ENCODE results near the gene CBX2.

CBX2 gene

GRCh38 chr17:79826204-79826680, 48.3 kb downstream of the CBX2 start:
- DNase-seq, result no peak
- H3K27me3 ChIP-seq (ENCODE audit: insufficient read depth, low read length, poor library complexity), result no peaks in the 10 kb centered on the region

GRCh38 chr17:79826841-79827578, 49.1 kb downstream of the CBX2 start:
- DNase-seq, result no peak
- no peaks in the 10 kb centered on the region for H3K9me3 ChIP-seq (ENCODE audit: insufficient read depth, low read length, severe bottlenecking)
- H3K4me3 ChIP-seq (ENCODE audit: low read depth in 1 of 2, low read length in 2 of 2), result no peak overlapping the region
- H3K27ac ChIP-seq (ENCODE audit: low read length), result no peak overlapping the region
- H3K79me2 ChIP-seq (ENCODE audit: insufficient read depth, low read length), result no peaks in the 10 kb centered on the region
- ATAC-seq (ENCODE audit: insufficient read depth, low read depth), result no peak
- H3K27me3 ChIP-seq (ENCODE audit: insufficient read depth, low read length, poor library complexity), result no peaks in the 10 kb centered on the region
- H3K36me3 ChIP-seq (ENCODE audit: insufficient read depth, low read length), result no peaks in the 10 kb centered on the region
- no peak overlapping the region for H3K9ac ChIP-seq (ENCODE audit: low read depth, low read length)
- no peaks in the 10 kb centered on the region for H3K4me1 ChIP-seq (ENCODE audit: insufficient read depth, low read length)
- H3K4me2 ChIP-seq (ENCODE audit: insufficient read depth, low read length), result no peak overlapping the region
- peaks cover 18% of the 10 kb centered on the region for H4K20me1 ChIP-seq (ENCODE audit: insufficient read depth, low read length)
- no peak overlapping the region for H2AFZ ChIP-seq (ENCODE audit: low read depth, low read length)
- no peak for TF ChIP-seq EZH2 (IDR thresholded peaks at IDR 0.05; ENCODE audit: borderline replicate concordance, low read depth, low read length, severe bottlenecking)
- TF ChIP-seq, protein P1, sequence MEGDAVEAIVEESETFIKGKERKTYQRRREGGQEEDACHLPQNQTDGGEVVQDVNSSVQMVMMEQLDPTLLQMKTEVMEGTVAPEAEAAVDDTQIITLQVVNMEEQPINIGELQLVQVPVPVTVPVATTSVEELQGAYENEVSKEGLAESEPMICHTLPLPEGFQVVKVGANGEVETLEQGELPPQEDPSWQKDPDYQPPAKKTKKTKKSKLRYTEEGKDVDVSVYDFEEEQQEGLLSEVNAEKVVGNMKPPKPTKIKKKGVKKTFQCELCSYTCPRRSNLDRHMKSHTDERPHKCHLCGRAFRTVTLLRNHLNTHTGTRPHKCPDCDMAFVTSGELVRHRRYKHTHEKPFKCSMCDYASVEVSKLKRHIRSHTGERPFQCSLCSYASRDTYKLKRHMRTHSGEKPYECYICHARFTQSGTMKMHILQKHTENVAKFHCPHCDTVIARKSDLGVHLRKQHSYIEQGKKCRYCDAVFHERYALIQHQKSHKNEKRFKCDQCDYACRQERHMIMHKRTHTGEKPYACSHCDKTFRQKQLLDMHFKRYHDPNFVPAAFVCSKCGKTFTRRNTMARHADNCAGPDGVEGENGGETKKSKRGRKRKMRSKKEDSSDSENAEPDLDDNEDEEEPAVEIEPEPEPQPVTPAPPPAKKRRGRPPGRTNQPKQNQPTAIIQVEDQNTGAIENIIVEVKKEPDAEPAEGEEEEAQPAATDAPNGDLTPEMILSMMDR (IDR thresholded peaks at IDR 0.05; ENCODE audit: borderline replicate concordance, extremely low read depth, low read length, poor library complexity, severe bottlenecking), result no peak

More at GRCh38 chr17:79826204-79826680, 48.3 kb downstream of the CBX2 start:
- Histone ChIP-seq H3K79me2 (ENCODE audit: insufficient read depth, low read length) (no peaks in the 10 kb centered on the region), H3K4me1 (ENCODE audit: insufficient read depth, low read length) (no peaks in the 10 kb centered on the region), H4K20me1 (ENCODE audit: insufficient read depth, low read length) (peaks cover 14% of the 10 kb centered on the region), H3K27ac (ENCODE audit: low read length) (no peak overlapping the region), H3K9me3 (ENCODE audit: insufficient read depth, low read length, severe bottlenecking) (no peaks in the 10 kb centered on the region), H3K4me2 (ENCODE audit: insufficient read depth, low read length) (no peak overlapping the region), H3K36me3 (ENCODE audit: insufficient read depth, low read length) (no peaks in the 10 kb centered on the region), H3K9ac (ENCODE audit: low read depth, low read length) (no peak overlapping the region), H3K4me3 (ENCODE audit: low read depth in 1 of 2, low read length in 2 of 2) (no peak overlapping the region), H2AFZ (ENCODE audit: low read depth, low read length) (no peak overlapping the region)
- no peak for TF ChIP-seq EZH2 (IDR thresholded peaks at IDR 0.05; ENCODE audit: borderline replicate concordance, low read depth, low read length, severe bottlenecking)
- TF ChIP-seq, protein P1 (IDR thresholded peaks at IDR 0.05; ENCODE audit: borderline replicate concordance, extremely low read depth, low read length, poor library complexity, severe bottlenecking), result no peak
- no peak for ATAC-seq (ENCODE audit: insufficient read depth, low read depth)

DNA sequence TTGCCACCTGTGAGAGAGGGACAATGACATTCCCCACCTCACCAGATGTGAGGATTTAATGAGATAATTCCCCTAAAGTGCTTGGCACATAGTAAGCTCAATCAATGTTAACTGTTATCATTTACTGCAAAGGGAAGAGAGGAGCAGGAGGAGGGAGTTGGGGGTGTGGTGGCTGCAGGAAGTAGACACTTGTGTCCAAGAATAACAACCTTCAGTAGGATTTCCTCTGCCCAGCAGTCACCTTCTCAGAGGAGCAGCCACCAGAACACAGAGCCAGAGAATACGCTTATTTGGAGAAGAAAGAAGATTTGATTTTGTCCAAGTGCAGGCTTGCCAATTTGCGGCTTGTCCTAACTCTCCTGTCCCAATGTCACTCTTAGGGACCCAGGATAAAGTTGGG, 51.1 kb downstream of the CBX2 start:
- H3K4me3 ChIP-seq (ENCODE audit: low read depth in 1 of 2, low read length in 2 of 2), result no peak overlapping the region
- no peak for ATAC-seq (ENCODE audit: insufficient read depth, low read depth)
- peaks cover 11% of the 10 kb centered on the region; the same call in 1 of the 2 replicates for H3K79me2 ChIP-seq (ENCODE audit: insufficient read depth, low read length)
- no peaks in the 10 kb centered on the region for H3K27me3 ChIP-seq (ENCODE audit: insufficient read depth, low read length, poor library complexity)
- no peak for TF ChIP-seq EZH2 (IDR thresholded peaks at IDR 0.05; ENCODE audit: borderline replicate concordance, low read depth, low read length, severe bottlenecking)
- TF ChIP-seq, protein P1 (IDR thresholded peaks at IDR 0.05; ENCODE audit: borderline replicate concordance, extremely low read depth, low read length, poor library complexity, severe bottlenecking), result no peak
- H3K9ac ChIP-seq (ENCODE audit: low read depth, low read length), result no peak overlapping the region
- DNase-seq, result no peak
- peaks cover 32% of the 10 kb centered on the region for H4K20me1 ChIP-seq (ENCODE audit: insufficient read depth, low read length)
- H3K4me1 ChIP-seq (ENCODE audit: insufficient read depth, low read length), result 0 out of 2 replicates have a peak, but pooled peaks cover 2% of the 10 kb centered on the region
- H3K36me3 ChIP-seq (ENCODE audit: insufficient read depth, low read length), result peaks cover 12% of the 10 kb centered on the region
- H3K27ac ChIP-seq (ENCODE audit: low read length), result no peak overlapping the region
- no peaks in the 10 kb centered on the region for H3K9me3 ChIP-seq (ENCODE audit: insufficient read depth, low read length, severe bottlenecking)
- H2AFZ ChIP-seq (ENCODE audit: low read depth, low read length), result no peak overlapping the region
- H3K4me2 ChIP-seq (ENCODE audit: insufficient read depth, low read length), result no peak overlapping the region

Data from DND-41 (cell line).